NCI-H1694 treated with DMSO at 0.1 percent for 48 hours (cell line): ENCODE measurements around the gene GATB.

Experiments used
- DNase-seq: peaks from one replicate; lab custom pipeline; 2025; lab: John Stamatoyannopoulos, UW

GATB gene

GRCh38 chr4:151694961-151695720, 65.7 kb downstream of the GATB start:
- no peak for DNase-seq

GRCh38 chr4:151692821-151693673, 67.8 kb downstream of the GATB start:
- peak; percentile 58 for DNase-seq

DNA sequence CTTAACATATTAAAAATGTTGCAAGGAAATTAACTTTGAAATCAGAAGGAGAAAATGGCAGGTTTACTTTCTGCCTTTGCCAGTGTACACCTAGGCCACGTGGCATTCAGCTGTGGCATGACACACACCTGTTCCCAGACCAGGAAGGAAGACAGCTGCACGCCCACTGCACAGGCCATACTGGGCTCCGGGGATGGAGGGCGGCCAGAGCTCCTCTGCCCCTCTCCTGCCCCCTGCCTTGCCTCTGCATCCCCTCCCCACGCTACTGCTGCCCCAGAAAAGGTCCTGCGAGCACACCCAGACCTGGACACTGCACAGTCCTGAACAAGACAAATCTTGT, 68.4 kb downstream of the GATB start:
- no peak for DNase-seq

DNA sequence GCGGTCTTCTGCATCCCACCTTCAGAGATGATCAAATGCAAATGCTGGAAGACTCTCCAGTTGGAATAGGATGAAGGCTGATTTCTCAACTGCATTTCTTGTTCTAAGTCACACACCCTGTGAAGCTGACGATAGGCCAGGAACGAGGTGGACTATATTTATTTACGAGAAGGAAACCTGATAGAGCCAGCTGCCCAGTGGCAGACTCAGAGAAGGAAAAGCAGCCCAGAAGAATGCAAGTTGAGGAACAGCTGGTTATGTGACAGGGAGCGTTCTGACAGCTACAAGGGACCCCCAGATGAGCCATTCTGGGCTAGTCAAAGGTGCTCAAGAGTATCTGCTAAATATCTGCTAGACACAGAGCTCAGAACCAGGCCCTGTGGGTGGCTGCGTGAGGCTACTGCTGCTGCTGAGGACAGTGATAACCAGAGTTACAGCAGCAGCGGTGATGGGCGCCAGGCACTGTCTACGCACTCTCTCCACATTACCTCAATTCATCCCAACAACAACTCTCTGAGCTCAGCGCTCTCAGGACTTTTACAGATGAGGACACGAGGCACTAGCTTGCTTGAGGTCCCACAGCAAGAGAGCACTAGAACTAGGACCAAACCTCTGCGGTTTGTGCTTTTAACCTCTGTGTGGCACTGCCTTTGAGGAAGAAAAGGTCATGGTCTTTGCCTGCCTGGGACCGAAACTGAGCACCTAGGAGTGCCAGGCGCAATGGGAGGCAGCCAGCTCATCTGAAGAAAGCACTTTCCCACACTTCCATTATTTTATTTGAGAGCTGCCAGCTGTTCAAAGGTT, 69.0 kb downstream of the GATB start:
- DNase-seq = no peak

- DNase-seq = peak; percentile 77
Measured at GRCh38 chr4:151690876-151691275, 69.9 kb downstream of the GATB start.

DNA sequence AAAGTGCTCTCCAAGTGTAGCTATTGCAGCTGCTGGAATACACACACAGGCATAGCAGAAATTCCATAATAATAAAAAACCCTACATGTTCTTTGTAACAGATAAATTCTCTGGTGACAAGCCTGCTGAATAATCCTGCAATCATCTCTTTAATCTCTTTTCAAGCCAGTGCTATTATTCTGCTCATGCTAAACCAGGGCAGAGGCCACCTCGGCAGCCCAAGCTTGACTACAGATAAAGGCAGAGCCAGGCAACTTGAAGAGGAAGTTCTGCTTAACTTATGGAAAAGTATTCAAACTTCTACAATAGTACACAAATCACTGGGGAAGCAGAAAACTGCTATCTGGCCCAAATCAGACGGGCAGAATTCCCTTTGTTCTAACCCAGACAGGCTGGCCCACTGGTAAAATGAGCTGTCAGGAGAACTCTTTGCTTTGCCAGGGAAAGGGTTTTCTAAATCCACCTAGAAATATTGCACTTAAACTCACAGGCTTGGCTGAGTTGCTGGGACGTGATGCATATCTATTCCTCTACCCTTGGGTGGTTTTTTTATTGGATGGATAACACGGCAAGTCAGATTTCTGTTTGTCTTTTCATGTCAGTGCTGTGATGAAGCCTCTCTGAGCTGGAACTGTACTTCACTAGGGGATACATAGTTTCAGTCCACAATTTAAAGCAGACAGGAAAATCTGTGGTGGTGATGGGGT, 70.5 kb downstream of the GATB start:
- no peak for DNase-seq

DNA sequence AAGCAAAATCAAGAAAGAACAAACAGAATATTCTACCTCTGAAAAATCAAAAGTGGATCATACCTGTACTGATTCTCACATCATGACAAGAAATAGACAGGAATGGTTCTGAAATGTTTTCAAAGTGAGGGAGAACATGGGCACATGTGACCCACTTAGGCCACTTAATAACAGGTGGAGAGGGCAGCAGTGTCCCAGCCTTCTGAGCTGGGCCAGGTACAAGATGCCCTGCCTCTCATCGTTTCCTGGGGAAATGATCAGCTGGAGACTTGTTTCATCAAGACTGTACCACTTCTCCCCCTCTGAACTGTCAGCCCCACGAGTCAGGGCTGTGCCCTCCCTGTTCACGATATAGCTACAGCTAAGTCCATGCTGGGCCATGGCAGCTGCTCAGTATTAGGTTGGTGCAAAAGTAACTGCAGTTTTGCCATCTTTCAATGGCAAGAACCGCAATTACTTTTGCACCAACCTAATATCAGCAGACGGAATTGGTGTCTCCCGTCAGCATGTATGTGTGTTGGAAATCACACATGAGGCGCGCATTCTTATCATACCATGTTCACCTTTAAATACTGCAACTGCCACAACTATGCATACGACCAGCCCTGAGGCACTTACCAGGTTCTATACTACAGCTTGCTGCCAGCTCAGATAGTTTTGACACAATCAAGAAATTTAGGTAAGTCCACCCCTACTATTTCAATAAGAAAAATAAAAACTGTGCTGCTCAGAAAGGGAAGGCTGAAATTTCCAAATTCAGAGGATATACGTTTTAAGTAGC, 71.4 kb downstream of the GATB start:
- no peak for DNase-seq

DNA sequence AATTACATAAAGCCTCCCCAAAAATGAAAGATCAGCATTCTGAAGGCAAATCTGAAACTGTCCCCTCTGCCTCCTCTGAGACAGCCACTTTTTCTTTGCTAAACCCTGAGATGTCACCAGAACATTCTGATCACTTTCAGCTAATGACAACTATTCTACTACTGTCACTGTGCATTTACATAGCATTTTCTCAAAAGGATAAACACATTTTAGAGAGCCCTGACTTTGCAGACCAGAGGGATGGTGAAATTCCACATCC, 72.1 kb downstream of the GATB start:
- no peak for DNase-seq

DNA sequence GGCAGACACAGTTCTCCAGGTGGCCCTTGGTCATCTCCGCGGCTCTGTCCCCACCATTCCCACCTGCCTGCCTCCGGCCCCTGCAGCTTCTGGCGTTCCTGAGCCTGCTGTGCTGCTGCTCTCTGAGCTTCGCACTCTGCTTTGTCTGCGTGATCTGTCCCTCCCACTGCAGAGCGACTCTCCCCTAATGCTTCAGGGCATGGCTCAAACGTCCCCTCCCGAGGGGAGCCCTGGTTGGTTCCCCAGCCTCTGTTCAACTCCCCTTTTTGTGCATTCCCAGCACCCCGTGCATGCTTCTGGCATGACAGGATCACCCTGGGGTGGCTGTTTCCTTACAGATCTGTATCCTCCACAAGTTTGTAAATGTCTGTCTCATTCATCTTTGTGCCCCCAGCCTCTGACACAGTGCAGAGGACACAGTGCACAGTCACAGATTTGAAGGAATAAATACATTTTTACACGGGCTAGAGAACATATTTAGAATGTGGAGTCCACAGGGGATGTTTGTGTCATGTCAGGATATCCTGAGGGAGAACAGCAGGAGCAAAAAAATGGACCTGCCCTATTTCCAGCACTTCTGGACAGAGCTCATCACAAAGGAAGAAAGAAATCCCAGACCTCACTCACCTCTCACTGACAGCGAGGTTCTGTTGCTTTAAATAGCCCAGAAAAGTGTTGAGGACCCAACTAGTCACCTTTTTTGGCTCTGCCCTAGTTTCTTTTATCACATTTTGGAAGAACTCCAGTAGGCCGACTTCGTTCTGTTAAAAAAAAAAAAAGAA, 72.6 kb downstream of the GATB start:
- DNase-seq = no peak

GRCh38 chr4:151687021-151687640, 73.7 kb downstream of the GATB start:
- no peak for DNase-seq

GRCh38 chr4:151685303-151685702, 75.5 kb downstream of the GATB start:
- no peak for DNase-seq

DNA sequence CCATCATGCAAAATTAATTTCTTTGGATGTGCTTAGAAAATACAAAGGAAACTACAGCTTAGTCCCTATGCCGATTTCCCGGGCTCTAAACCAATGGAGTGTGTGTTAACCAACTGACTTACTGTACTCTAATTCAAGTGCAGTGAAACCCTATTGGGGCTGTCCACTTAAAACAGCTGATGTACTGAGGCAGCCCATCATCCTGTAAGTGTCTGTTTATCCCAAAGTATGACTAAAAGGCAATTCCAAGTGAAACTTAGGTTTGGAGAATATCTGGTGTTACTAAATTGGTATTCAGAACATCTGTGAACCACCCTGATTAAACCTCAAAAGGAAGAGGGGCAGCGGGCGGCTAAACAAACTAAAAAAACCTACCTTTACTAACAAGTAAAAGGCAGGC, 79.7 kb downstream of the GATB start:
- no peak for DNase-seq

GRCh38 chr4:151679231-151679630, 81.6 kb downstream of the GATB start:
- no peak for DNase-seq

GRCh38 chr4:151678048-151678872, 82.5 kb downstream of the GATB start:
- DNase-seq = peak; percentile 17

DNA sequence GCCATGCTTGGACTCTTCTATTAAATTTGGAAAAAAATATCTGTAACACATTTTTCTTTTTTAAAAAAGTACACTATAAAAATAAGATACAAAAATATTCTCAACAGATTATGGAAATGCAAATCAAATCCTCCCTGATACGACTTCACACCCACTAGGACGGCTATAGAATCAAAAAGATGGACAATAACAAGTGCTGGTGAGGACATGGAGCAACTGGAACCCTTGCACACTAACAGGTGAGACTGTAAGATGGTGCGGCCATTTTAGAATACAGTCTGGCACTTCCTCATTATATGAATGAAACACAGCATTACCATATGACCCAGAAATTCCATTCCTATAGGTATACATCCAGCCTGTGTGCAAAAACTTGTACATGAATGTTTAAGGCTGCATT, 83.6 kb downstream of the GATB start:
- DNase-seq = no peak

GRCh38 chr4:151676301-151676700, 84.5 kb downstream of the GATB start:
- DNase-seq = peak; percentile 29

DNA sequence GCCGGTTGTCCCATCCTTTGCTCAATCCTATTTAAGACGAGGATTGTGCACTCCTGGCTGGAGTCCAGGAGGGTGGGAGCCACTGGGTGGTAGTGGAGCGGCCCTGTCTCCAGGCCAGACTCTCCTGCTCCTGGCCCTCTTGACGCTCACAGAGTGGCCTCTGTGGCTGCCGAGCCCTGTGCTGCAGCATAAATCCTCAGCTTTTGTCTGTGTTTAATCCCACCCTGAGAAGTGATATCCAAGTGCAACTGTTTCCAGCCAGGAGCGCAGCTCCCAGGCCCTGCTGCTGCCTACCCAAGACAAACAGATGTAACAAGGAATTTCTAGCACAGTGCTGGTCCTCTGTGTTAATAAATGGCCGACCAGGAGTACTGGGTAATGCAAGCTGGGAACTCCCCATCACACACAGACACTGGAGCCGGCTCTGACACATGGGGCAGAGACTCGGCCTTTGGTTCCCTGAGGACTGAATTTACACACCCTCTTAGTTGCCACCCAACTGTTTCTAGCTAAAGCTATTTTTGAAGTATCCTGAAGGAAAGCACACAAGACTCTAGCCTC, 85.3 kb downstream of the GATB start:
- DNase-seq = no peak

DNA sequence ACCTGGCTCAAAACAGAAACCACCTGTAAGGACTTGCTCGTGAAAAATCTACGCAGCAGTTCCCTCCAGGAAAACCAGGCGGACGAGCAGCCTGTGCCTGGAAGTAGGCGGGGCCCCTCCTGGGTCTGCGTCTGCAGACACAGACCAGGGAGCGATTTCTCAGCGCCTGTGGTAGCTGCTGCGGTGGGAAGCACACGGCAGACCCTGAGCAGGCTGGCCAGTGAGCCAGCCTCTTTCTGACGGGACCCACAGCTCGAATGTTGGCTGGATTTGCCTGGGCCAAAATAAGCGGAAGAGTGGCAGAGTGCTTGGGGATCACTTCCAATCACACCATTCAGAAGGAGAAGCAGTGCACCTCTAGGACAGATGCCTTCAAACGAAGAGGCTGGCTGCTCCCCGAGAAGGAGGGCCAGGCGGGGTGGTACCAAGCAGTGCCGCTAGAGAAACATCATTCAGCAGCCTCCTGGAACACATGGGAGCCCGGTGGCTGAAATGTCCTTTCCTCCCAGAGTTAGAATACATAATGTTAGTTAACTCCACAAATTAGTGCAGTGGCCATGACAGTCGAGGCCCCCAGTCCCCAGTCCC, 85.9 kb downstream of the GATB start:
- DNase-seq = no peak
